Epidermal melanocyte (primary cell): Measurements from ENCODE around the gene COX19.
"Not testable (repeated sequence)": the region's sequence is repeated elsewhere in the genome, so short reads cannot be mapped to it uniquely, and the experiment has no call there.

ENCODE experiments used
- DNase-seq: peaks from one replicate; pipeline ENCODE4 v3.0.0; 2011; ENCODE audit warnings: low spot score; ENCODE audit not compliant: insufficient read length

The COX19 gene

DNA sequence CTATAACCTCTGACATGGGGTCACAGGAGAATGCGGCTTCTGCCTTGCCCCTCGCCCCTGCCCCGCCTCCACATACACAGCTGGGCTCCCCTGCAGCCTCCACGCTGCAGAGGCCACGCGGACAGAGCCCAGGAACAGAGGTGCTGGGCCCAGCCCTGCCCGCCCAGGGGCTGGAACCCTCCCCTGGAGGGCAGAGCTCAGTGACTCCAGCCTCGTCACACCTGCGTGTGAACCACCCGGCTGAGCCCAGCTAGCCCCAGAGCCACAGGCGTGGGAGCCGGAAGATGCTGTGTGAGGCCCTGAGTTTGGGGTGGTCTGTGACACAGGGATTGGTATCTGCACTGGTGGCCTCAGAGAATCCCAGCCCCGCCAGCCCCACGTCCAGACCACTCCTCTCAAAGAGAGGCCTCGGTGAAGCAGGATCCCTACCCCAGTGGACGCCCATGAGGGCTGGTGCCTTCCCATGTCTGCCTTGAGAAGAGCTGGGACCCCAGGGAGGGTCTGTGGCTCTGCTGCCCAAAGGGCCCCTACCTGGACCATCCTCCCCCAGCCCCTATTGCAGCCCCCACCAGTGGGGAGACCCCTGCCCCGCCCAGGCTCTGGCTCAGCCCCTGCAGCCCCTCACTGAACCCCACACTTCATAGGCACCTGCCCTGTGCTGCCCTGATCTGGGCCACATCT is 12.8 kb downstream of the COX19 start:
- DNase-seq = no peak

- no peak for DNase-seq
Measured at GRCh38 chr7:961546-962400, 13.6 kb downstream of the COX19 start.

DNA sequence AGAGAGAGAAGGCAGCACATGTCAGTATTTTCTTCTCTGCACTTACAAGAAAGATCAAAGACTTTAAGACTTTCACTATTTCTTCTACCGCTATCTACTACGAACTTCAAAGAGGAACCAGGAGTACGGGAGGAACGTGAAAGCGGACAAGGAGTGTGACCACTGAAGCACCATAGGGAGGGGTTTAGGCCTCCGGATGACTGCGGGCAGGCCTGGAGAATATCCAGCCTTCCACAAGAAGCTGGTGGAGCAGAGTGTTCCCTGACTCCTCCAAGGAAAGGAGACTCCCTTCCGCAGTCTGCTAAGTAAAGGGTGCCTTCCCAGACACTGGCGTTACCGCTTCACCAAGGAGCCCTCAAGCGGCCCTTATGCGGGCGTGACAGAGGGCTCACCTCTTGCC is 14.4 kb downstream of the COX19 start:
- not testable (repeated sequence) for DNase-seq

DNA sequence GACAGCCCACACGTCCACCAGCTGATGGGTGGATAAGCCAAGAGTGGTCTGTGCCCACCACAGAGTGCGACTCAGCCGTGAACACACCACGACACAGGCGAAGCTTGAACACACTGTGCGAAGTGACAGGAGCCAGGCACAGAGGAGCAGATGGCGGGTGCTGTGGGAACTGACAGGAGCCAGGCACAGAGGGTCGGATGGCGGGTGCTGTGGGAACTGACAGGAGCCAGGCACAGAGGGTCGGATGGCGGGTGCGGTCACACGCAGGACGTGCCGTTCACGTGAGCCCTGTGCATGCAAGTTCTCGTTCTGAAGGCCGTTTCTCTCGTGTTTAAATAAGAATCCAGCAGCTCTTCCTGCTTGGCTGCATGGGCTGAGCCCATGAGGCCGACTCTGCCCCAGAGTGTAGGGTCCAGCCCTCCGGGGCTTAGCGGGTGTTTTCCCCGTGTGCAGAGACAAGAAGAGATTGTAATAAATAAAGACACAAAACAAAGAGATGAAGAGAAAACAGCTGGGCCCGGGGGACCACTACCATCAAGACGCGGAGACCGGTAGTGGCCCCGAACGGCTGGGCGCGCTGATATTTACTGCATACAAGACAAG is 15.0 kb downstream of the COX19 start:
- DNase-seq = no peak

- not testable (repeated sequence) for DNase-seq
Measured at GRCh38 chr7:959740-960139, 15.6 kb downstream of the COX19 start.

DNA sequence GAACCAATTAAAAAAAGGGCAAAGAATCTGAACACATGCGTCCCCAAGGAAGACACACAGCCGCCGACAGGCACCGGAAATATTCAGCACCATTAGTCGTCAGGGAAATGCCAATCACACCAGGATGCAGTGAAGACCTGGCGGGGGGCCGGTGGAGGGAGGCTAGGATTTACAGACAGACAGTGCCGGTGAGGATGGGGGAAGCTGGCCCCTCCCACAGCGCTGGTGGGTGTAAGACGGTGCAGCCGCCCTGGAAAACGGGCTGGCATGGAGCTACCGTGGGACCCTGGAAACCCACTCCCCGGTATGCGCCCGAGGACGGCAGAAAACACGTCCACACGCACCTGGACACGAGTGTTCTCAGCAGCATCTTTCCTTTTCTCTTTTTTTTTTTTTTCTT is 16.1 kb downstream of the COX19 start:
- no peak for DNase-seq

DNA sequence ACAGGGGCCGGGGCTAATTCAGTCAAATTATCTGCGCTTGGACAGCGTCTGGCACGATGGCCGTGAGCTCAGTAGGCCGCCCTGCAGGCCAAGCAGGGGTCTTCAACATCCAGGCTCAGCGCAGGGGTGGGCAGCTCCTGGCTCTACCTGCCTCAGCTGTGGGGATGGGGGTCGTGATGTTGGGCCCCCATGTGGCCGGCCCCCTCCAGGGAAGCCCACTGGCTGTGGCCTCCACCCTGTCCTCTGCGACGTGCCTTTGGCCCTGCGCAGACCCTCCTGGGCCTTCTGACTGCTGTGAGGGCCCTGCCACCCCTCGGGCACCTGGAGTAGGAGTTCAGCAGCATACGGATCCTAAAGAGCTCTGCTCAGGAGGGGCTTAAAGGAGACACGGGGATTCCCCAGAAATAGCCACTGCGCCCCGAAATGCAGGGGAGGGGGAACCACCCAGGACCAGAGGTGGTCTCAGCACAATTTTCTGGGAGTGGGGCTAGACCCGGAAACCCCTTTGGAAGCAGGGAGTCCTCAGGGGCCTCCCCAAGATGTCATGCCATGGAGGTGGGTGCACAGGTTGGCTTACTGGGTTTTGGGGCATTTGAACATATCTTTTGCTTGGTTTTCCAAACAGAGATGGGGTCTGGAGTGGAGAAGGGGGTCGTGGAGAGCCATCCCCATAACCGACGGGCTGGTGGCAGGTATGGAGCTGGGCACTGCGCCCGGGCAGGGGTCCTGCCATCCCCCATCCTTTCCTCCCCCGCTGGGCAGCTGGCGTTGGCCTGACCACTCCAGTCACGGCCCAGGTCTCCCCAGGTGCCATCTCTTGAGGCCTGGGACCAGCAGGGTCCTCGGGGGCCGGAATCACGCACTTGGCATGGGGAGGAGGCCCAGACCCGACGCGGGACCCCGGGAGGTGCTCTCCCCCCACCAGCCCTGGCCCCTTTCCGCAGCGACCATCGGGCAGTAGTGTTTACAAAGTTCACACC is 16.8 kb downstream of the COX19 start:
- DNase-seq = no peak

- no peak for DNase-seq
Measured at GRCh38 chr7:957418-958220, 17.7 kb downstream of the COX19 start.

GRCh38 chr7:956031-956430 is 19.3 kb downstream of the COX19 start:
- DNase-seq = no peak

- no peak for DNase-seq
Measured at GRCh38 chr7:954330-955238, 20.8 kb downstream of the COX19 start, which contains the start of gene ADAP1. Gene ADAP1 (minus strand): TSS chr7:954680. CDS start chr7:954477, 203 bp downstream.

DNA sequence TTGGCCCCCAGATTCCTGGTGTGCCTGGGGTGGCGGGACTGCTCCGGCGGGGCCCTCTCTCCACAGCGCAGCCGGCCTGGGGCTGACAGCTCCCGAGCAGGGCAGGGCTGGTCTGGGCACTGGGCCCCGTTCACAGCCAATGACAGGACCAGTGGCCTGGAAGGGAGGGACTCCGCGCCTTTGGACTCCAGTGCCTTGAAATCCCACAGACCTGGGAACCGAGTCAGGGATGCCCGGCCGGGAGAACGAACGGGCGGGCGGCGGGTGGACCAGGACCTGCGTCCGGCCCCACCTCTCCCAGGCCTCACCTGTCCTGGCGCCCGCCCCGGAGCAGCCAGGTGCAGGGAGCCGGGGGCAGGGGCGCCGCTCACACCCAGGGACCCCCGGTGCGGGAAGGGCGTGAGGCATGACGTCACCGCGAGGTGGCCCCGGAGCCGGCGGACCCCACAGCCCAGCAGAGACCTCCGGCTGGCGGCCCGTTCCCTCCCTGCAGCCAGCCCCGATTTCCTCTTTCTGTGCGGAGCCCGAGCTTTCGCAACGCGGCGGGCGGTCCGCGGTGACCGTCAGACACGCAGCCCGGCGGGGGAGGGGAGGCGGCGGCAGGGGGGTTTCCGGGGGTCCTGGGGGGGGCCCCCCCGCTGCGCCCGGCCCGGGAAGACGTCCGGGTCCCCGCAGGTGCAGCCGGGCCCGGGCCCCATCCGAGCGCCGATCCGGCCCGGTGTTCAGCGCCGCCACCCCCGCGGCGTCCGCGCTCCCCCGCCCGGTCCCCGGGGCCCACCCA is 21.6 kb downstream of the COX19 start:
- DNase-seq = no peak

DNA sequence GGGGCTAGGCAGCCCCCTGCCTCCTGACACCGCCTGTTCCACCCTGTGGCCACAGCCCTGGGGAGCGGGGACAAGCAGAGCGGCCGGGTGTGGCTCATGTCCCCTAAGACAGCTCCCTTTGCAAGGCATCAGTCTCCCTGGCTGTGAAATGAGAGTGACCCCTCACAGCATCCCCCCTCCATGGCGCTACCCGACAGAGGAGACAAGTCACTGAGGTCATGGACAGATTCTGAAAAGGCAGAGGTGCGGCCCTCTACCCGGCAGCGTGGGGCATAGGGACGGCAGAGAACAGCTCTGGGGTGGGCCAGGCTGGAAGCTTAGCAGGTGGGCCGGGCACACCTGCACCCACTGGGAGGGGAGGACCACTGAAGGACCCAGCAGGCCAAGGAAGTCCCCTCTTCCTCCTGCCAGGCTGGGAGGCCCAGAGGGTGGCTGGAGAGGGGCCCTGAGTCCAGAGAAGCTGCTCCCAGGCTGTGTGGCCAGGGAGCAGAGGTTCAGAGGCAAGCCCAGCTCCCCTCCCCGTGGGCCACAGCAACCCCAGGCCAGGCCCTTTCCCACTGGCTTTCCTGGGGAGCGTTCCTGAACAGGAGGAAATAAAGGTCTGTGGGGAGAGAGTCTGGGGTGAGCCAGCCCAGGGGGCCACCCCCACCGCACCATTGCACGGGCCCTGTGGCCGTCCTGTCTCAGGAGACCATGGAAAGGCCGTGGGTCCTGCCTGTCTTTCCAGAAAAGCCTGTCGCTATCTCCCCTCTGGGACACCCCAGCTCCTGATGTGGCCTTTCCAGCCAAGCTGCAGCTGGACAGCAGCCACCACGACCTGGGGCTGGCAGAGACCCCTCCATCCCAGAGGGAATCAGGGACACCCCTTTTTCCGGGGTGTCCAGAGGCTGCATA is 22.6 kb downstream of the COX19 start:
- no peak for DNase-seq

GRCh38 chr7:951881-952547 is 23.3 kb downstream of the COX19 start:
- no peak for DNase-seq

DNA sequence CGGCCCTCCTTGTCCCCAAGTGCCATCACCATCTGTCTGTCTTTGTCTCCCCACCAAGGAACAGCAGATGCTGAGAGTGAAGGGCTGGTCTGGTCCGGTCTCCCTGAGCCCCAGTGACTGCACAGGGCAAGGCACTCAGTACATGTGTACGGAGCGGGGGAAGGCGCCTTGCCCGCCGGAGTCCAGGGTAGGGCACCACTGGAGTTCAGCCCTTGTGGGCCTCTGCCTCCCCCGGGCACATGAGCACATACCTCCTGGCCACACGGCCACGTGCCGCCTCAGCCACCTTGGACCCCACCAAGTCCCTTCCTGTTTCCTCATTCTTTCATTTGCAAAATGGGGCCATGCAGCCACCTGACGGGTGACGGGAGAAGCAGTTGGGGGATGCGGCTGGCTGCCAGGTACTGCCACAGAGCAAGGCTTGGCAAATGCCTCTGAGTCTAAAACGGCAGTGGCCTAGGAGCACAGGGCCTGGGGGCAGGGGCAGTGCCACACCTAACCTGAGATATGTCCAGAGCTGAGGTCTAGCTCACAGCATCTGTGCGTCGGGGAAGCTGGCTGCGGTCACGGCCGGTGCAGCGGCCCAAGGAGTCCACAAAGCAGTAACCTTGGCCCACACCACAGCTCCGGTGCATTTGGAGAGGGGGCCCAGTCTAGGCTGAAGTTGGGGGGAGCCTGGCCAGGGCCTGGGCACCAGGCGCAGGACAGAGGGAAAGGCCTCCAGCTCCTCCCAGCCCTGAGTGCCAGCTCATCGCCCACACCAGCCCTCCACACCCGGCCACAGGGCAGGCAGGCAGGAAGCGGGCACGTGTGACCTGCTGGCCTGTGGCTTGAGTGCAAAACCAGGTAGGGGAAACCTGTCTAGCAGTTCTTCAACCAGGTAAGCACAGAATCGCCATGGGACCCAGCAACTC is 26.1 kb downstream of the COX19 start:
- DNase-seq = no peak

DNA sequence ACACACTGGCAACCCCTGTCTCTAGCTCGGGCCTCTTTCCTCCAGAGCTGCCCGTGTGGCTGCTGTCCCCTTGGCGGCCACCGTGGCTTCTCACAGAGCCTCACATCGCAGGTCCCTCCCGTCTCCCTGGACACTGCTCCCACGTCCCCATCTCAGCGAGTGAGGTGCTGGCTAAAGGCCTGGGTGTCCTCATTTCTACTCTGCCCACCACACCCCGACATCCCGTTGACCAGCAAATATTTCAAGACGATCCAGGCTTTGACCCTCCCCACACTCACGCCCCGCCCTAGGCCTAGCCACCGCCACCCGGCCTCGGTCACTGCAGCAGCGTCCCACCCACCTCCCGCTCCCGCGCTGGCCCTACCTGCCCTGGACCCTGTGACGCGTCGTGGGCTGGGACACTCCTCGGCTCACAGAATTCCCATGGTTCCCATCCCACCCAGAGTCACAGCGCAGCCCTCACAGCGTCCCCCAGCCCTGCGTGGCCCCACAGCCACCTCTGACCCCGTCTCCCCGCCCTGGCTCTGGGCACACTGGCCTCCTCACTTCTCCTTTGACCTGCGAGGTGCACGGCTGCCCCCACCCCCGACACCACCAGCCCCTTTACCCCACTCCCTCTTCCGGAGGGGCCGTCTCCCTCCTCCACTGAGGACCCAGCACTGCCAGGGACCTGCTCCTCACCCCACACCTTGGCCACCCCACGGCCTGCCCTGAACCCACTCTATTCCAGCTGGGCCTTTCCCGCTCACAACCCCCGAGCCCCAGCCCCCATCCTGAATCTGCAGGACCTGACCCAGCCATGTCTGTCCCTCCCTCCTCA is 27.7 kb downstream of the COX19 start:
- DNase-seq = no peak
